ENCODE results near the gene TBXT.
"Not testable (repeated sequence)": the region's sequence is repeated elsewhere in the genome, so short reads cannot be mapped to it uniquely, and the experiment has no call there.

Gene TBXT, protein sequence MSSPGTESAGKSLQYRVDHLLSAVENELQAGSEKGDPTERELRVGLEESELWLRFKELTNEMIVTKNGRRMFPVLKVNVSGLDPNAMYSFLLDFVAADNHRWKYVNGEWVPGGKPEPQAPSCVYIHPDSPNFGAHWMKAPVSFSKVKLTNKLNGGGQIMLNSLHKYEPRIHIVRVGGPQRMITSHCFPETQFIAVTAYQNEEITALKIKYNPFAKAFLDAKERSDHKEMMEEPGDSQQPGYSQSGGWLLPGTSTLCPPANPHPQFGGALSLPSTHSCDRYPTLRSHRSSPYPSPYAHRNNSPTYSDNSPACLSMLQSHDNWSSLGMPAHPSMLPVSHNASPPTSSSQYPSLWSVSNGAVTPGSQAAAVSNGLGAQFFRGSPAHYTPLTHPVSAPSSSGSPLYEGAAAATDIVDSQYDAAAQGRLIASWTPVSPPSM

DNA sequence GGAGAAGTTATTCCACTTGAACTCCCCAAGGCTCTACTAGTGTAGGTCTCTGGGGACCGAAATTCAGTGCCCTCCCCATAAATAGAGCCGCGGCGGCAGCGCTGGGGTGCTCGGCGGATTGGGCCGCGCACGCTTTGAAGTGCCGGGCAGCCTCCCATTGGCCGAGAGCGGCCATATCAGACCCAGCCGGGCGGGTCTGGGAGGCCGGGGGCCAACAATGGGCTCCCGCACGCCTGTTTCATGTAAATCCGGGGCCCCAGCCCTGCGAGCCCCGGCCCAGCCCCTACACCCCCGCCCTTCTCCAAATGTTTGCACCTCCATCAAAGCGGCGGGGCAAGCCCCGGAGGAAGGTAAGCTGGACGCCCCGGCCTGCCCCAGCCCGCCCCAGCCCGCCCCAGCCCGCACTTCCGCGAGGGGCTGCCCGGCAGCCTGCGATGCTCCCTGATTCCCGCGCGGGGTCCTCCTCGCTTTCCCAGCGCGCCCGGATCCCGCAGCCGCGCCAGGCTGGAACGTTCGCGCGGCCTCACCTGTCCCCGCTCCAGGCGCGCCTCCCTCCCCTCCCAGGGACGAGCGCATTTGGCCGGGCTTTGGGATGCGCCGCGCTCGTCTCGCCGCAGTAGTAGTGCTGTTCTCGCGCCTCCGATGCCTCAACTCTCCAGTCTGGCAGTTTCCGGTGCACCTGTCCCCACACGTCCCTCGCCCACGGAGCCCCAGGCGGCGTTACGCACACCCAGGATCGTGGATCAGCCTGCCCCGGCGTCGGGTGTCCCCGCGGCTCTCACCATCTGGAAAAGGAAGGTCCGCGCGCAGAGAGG is at the start of gene TBXT:
TBXT (minus strand) TSS at position 51 of the 815 bp plus-strand sequence. CDS start 260 bp downstream, outside the sequence.
- no peak for DNase-seq

DNA sequence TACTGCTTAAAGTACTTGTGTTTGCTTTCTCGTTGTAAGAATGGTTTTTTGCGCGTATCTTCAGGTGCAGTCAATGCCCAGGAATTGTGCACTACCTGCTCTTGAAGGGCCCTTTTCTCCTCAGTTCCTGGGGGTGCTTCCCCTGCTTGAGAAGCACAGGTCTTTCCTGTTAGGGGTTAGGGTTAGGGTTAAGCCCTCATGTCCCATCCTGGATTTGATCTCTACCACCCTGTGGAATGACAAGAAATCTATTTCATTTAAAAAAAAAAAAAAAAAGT is 39.6 kb upstream of the TBXT start:
- DNase-seq, result no peak

DNA sequence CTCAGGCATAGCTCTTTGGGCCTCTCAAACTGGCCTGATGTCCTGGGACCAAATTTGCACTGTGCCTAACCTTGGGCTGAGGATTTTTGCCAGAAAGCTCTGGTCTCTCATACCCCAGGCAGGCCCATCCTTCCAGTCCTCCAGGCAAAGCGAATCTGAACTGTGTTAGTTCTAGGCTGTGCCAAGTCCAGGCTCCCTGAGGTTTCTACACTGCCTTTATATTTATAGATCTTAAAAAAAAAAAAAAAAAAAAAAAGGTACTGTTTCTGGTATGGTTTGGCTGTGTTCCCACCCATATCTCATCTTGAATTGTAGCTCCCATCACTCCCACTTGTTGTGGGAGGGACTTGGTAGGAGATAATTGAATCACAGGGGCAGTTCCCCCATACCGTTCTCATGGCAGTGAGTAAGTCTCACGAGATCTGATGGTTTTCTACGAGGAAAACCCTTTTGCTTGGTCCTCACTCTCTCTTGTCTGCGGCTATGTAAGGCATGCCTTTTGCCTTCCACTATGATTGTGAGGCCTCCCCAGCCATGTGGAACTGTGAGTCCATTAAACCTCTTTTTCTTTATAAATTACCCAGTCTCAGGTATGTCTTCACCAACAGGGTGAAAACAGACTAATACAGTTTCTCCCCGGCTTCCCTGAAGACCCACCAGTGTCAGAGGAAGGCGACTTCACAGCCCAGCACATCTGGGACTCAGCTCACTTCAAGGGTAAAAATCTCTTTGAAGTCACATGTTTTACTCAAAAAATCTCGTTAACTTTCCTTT is 39.0 kb upstream of the TBXT start:
- DNase-seq, result no peak

DNA sequence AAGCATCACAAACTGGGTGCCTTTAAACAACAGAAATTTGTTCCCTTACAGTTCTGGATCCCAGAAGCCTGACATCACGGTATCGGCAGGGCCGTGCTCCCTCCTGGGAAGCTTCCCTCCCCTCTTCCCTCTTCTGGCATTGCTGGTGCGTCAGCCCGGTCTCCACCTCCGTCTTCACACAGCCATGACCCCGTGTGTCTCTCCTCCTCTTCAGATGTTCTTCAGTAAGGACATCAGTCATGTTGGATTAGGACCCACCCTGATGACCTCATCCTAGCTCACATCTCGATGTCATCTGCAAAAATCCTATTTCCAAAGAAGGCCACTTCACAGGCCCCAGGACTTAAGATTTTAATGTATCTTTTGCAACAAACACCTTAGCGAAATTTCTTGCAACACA is 38.4 kb upstream of the TBXT start:
- DNase-seq, result no peak

DNA sequence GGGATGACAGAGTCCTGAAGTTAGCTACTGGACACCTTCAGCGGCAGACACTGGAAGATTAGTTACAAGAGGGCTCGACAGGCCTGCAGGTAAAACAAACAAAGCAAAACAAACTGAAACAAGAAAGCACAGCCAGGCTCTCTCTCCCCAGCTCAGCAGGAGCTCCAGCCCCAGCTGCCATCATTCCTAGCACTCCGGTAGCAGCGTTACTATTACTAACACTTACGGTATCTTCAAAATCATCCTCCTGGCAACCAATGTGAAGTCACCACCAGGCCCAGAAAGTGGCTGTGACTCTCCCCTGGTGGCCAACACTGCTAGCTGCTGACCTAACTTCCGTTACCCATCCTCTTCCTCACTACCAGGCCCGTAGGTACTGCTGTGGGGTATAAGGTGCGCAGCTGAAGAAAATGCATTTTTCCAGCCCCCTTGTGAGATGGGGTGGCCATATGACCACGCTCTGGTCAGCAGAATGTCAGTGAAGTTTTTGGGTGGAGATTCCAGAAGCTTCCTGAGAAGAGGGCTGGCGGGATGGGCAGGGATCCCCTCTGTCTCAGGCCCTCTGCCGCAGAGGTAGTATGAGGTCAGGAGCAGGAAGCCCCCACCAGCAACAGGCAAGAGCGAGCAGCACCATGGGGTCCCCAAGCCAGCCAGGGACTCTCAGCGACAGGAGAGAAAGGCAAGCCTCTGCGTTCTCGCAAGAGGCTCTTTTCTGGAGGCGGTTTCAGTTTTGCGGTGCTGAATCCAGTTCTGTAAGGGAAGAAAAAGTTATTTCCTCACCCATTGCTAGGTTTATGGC is 37.4 kb upstream of the TBXT start:
- DNase-seq, result no peak

DNA sequence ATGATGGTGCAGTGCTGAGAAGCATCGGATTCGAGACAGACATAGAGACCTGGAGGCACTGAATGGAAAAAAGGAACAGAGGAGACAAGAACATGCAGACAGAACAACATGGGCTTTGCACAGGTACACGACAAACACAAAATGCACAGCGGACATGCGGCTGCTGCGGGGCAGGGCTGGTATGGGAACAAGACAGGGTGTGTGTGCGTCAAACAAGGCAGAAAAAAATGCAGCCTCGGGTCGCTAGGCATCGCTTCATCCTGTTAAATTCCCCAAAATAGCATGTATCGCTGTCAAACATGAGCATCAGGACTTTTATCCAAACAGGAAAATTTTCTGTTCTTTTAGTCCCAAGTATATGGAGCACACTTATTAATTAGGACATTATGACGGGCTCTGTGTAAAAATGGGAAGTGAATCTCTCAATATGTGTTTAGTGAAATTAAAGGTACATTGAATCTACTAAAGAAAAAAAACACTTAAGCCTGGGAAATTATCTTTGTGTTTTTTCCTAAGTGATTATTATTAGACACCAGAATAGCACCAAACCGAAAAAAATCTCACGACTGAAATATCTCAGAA is 36.1 kb upstream of the TBXT start:
- DNase-seq, result no peak

DNA sequence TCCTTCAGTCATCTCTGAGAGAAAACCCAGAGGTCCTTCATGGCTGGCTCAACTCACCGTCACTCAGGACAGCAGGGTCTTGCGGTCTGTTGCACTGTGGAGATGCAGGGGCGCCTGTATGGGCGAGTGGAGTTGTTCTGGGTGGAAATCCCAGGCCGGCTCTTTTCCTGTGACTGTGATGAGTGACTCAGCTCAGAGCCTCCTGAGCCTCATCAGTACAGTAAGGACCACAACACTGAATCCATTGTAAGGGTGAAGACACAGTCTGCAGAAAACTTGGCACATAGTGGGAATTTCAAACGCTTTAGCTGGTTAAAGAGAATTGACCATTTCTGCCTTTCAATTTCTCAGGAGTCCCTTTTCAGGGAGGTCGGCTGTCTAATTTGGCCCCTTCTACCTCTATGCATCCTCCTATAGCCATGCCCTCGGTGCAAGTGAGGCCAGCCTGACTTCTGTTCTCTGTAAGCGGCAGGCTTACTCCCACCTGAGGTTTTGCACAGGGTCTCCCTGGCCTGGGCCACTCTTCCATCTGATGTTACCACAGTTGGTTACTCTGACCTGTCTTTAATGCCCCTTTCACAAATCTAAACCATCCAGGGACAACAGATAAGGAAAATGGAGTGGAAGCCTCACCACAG is 35.5 kb upstream of the TBXT start:
- no peak for DNase-seq

DNA sequence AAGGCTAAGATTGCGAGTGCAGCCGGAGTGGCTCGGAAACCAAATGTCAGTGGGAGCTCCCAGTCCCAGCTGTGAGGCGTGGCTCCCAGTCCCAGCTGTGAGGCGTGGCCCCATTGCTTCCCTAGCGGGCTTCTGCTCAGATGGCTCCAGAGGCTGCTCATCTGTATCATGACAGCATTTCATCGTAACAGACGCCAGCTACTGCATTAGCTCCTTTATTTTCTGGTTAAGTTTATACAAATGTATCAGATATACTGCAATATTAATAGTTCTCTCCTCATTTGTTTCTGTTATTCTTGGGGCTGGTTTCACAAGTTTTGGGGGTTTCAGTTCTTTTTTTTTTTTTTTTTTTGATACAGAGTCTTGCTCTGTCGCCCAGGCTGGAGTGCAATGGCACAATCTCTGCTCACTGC is 34.7 kb upstream of the TBXT start:
- DNase-seq, result no peak

DNA sequence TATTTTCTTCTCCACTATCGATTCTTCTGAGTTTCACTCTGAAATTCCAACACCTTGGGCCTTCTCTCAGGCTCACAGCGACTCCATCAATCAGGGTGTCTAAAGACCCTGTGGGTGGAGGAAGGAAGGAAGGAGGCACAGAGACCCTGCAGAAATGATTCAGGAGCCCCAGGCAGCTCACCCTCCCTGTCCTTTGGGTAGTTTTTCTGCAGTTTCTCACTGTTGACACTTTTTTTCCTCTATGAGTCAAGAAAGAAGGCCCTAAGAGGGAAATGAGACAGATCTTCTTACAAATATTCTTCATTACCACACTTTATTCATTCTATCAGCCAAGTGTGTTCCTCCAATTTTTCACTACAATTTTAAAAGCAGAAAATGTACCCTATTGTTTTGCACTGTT is 34.2 kb upstream of the TBXT start:
- no peak for DNase-seq

DNA sequence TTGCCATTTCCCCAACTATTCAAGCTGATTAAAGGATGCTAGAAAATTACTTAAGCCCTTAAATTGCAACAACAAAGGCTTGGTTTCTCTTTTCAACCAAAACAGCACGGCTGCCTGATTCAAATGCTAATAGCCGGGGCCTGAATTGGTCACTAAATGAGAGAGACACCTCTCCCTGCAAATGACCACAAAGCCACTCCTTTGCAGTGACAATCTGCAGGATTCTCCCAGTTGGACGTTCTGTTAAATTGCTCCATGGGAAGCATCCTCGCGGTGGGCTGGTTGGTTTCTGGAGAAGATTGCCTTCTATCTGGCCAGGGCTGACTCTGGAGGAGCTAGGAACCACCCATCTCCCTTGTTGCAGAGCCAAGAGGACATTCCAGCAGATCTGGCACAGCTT is 29.7 kb upstream of the TBXT start:
- DNase-seq, result no peak

DNA sequence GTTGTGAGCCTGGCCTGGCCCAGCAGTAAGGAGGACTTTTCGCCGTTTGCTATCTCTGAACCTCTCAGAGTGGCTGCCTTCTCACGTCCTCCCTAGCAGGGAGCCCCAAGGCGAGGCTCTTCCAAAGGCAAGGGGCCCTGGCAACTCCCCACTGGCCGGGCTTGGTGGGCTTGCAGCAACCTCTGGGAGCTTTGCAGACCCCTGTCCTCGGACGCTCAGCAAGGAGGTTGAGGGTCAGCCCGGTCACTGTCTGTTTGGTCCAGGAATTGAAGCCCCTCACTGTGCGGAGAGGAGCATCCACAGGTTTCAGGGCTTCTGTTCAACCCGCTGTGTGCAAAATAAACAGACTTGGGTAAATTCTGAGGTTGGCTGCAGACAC is 28.2 kb upstream of the TBXT start:
- no peak for DNase-seq

DNA sequence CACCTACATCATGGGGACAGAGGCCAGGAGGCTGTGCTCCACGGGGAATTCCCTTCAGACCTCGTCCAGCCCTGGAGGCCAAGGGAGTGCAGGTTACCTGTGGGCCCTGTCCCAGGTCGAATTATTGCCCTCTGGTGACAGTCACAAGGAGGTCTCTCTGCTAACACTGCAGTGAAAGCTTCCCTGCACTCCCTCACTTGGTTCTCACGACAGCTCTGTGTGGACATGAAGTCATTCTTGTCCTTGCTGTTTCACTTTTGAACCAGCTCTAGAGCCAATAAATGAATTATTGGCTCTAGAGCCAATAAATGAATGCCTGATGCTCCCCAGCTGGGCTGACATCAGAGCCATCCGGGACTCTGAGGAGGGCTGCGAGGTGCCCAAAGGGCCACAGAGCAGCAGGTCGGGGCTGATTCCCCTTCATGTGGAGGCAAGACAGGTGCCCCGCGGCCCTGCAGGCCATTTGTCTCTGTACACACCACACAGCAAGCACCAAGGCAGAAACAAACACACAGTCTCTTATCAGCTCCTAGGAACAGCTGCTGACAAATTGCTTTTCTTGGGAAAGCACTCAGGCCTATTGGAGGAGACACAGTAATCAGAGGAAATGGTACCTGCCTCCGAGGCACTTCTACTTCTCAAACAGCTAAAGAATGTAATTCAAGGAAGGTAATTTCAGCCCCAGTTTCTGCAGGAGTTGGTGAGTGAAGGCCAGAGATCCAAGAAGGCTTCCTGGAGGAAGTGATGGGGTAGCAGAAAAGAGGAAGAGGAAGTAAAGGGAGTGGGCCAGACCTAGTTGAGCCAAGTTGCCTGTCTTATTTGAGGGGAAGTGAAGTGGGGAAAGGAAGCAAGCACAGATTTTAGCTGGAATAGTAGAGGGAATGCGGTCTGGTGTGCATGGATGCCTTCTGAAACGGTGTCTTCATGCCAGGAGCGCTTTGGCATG is 27.5 kb upstream of the TBXT start:
- no peak for DNase-seq

DNA sequence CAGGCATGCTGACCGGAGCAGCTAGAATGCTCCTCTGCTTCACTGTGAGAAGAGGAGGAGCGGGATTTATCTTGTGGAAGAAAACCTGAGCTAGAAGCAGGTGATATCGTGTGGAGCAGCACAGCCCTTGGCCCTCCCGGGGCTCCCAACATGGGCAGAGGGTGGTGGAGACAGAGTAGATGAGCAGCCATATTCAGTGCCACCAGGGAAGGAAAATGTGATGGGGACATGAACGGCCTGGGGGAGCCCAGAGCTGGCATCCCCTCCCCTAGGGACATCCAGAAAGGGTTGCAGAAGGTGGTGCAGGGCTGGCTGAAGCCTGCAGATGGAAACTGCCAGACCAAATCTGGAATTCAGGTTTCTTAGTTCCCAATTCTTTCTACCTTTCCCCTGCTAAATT is 24.9 kb upstream of the TBXT start:
- no peak for DNase-seq

DNA sequence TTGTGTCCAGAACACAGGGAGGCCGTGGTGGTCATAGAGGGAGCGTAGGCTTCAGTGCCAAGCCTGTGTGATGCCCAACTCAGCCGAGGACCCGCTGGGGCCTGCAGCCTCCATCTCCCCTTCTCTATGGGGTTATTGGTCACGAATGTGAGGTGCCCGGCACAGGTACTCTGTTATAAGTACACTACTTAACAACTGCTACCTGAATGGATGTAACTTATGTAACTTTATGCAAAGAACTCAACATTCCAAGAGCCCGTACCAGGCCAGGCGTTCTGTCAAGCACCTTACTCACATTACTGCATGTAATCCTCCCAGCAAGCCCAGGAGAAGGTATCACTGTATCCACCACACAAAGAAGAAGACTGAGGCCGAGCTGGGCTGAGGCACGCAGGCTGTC is 24.5 kb upstream of the TBXT start:
- DNase-seq, result no peak

DNA sequence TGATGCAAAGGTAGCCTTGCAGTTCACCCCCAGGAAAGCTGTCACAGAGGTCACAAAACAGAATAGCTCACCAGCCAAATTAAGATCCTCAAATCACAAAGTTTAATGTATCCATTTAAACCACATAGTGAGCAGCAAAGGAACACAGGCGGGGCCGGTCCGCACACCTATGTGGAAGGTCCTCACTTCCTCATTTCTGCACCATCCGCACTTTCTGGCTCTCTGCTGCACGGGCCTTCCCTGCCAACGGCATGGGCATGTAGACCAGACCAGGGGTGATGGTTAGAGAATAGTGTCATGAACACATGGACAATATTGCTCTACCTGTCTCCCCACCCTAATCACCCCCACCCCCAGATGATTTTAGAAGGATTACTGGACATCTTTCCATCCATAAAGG is 12.1 kb upstream of the TBXT start:
- DNase-seq, result no peak

DNA sequence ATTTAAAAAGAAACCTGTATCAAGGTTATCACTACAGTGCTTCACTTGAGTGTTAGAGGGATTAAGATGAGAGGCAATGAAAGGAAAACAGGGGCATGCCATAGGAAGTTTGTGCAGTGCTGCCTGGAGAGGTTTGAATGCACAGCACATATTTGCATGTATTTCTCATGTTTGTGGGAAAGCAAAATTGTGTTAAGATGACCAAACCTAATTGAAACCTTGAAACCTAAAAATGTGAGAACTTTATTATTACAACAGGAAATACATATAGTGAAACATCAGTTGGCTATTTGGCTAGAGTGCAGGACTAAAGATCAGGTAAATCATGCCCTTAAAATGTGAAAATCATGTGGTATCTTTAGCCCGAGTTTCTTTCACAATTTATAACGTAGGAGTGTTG is 8.5 kb upstream of the TBXT start:
- DNase-seq, result no peak

DNA sequence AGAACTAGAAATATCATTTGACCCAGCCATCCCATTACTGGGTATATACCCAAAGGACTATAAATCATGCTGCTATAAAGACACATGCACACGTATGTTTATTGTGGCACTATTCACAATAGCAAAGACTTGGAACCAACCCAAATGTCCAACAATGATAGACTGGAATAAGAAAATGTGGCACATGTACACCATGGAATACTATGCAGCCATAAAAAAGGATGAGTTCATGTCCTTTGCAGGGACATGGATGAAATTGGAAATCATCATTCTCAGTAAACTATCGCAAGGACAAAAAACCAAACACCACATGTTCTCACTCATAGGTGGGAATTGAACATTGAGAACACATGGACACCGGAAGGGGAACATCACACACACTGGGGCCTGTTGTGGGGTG is 7.4 kb upstream of the TBXT start:
- not testable (repeated sequence) for DNase-seq

DNA sequence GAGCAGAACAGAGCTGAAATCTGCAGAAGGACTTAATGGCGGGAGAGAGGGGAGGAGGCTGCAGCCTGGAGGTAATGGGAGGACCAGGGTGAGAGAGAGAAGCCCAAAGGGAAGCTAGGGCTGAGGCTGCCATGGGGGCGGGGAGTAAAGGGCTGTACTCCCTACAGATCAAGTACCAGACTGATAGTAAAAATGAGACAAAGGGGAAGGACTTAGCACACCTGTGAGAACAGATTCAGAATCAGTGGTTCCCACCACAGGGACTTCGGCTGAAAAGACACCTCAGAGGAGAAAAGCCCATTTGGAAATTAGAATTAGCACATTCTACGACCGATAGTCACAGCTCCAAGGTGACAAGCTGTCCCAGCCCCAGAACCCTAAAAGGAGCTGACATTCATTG is 6.4 kb upstream of the TBXT start:
- DNase-seq, result no peak

DNA sequence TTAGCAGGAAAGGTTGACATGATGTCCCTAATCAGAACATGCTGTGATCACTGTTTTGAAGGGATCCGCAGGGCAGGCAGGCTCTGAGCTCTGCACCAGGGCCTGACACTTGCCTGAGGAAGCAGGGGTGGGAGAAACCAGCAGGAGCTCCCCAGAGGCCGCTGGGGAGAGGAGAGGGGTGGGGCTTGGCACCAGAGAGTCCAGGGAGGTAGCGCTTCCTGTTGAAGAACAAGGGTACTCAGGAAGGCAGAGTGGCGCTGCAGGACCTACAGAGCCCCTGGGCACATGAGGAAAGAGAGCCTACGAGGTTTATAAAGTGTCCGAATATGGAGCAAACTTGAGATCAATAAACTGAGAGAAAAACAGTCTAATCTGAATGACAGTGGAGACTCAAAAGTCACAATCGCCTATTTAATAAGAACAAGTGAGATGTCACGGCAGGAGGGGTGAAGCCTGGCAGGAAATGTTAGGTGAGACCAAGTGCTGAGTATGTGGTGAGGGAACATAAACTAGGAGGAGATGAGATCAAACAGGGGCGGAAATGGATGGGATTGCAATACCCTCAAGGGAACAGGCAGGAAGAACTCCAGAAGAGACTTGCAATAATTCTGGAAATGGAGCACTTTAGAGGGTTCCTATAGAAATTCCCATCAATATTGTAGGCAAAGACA is 5.8 kb upstream of the TBXT start:
- DNase-seq, result no peak

DNA sequence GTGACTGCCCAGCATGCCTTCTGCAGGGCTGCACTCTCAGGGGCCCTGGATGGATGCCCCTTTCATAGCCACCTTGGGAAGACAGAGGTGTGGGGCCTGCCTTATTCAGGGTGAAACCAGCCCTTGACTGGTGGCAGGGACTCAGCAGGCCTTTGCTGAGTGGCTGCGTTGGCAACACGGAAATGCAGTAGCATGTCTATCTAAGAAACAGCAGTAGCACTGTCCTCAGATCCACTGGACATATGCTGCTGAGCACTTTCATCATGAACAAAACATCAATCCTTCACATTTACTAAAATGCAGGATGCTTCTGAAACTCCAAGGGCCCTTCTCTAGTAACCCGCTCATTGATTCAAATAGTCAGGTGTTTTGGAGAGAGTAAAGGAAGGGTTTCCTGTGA is 4.9 kb upstream of the TBXT start:
- DNase-seq, result no peak
